ENCODE results near the gene TIPARP. TPM values are rescaled to one million over a fixed set of nuclear protein-coding genes. Genes with fewer than 3 reads are reported as not detected.

TIPARP gene
- total RNA-seq, 1 donor from 2014 or later: 13.4 TPM

- Mint-ChIP-seq H3K4me3 (no peak overlapping the region), H3K4me1 (peaks cover 28% of the 10 kb centered on the region), H3K36me3 (ENCODE audit: low read depth) (peaks cover 3% of the 10 kb centered on the region), H3K27me3 (ENCODE audit: low read depth) (no peaks in the 10 kb centered on the region), H3K9me3 (no peaks in the 10 kb centered on the region), H3K27ac (ENCODE audit: unreplicated experiment) (no peak overlapping the region)
- DNase-seq (ENCODE audit: low read depth, low spot score): no peak
- TF ChIP-seq CTCF (conservative IDR thresholded peaks at IDR 0.05): no peak
Observed at GRCh38 chr3:156689608-156690007, 15.2 kb downstream of the TIPARP start.

GRCh38 chr3:156691920-156692319 lies 17.5 kb downstream of the TIPARP start:
- no peak for TF ChIP-seq CTCF (conservative IDR thresholded peaks at IDR 0.05)
- H3K27me3 Mint-ChIP-seq (ENCODE audit: low read depth): no peaks in the 10 kb centered on the region
- H3K27ac Mint-ChIP-seq (ENCODE audit: unreplicated experiment): no peak overlapping the region
- no peak overlapping the region for H3K4me3 Mint-ChIP-seq
- no peaks in the 10 kb centered on the region for H3K9me3 Mint-ChIP-seq
- H3K36me3 Mint-ChIP-seq (ENCODE audit: low read depth): peaks cover 4% of the 10 kb centered on the region
- peaks cover 16% of the 10 kb centered on the region for H3K4me1 Mint-ChIP-seq
- no peak for DNase-seq (ENCODE audit: low read depth, low spot score)

DNA sequence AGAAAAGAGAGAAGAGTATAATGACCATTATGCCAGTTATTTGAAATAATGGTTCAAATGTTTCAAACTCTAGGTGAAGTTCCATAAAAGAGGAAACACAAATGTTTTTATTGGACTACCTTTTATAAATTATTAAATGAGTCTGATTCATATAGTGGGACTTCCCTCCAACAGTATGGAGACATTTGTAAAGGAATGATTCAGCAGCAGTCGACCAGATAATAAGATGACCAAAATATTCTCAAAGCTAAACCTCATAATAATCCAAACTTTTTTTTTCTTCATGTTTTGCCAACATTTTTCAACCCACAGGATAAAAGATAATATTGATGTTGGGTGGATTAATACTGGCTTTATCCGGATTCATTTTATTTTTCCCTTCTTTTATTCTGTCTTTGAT lies 18.8 kb downstream of the TIPARP start:
- no peak for DNase-seq (ENCODE audit: low read depth, low spot score)
- Mint-ChIP-seq H3K27ac (ENCODE audit: unreplicated experiment) (no peak overlapping the region), H3K9me3 (no peaks in the 10 kb centered on the region), H3K27me3 (ENCODE audit: low read depth) (no peaks in the 10 kb centered on the region), H3K4me1 (peaks cover 16% of the 10 kb centered on the region), H3K4me3 (no peak overlapping the region), H3K36me3 (ENCODE audit: low read depth) (peaks cover 7% of the 10 kb centered on the region)
- TF ChIP-seq CTCF (conservative IDR thresholded peaks at IDR 0.05): no peak

- no peaks in the 10 kb centered on the region for H3K9me3 Mint-ChIP-seq
- peaks cover 10% of the 10 kb centered on the region for H3K36me3 Mint-ChIP-seq (ENCODE audit: low read depth)
Observed at GRCh38 chr3:156694536-156694935, 20.1 kb downstream of the TIPARP start.

DNA sequence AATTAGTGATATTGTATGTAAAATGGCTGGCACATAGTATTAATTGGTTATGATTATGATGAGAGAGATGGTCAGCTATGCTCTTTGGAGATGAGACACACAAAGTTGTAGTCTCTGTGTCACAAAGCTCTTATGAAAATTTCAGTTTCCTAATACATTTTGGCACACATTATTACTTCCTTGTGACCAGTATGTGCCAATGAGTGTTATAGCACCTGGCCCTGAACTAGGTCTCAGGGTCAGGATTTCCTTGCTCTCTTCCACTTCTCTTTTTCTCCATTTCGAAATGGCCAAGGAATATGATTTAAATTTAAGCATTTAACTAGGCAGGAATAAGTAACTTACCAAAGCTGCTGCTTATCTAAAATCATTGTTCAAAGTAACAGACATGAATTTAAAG lies 28.0 kb downstream of the TIPARP start:
- H3K4me3 Mint-ChIP-seq: no peak overlapping the region
- TF ChIP-seq CTCF (conservative IDR thresholded peaks at IDR 0.05): no peak
- no peaks in the 10 kb centered on the region for H3K9me3 Mint-ChIP-seq
- H3K4me1 Mint-ChIP-seq: peaks cover 5% of the 10 kb centered on the region
- H3K27me3 Mint-ChIP-seq (ENCODE audit: low read depth): no peaks in the 10 kb centered on the region
- H3K36me3 Mint-ChIP-seq (ENCODE audit: low read depth): peaks cover 23% of the 10 kb centered on the region
- DNase-seq (ENCODE audit: low read depth, low spot score): no peak
- no peak overlapping the region for H3K27ac Mint-ChIP-seq (ENCODE audit: unreplicated experiment)

More at GRCh38 chr3:156694536-156694935, 20.1 kb downstream of the TIPARP start:
- Mint-ChIP-seq H3K4me1 (peaks cover 11% of the 10 kb centered on the region), H3K4me3 (no peak overlapping the region), H3K27ac (ENCODE audit: unreplicated experiment) (no peak overlapping the region), H3K27me3 (ENCODE audit: low read depth) (no peaks in the 10 kb centered on the region)
- TF ChIP-seq CTCF (conservative IDR thresholded peaks at IDR 0.05): no peak
- no peak for DNase-seq (ENCODE audit: low read depth, low spot score)
